Measurements from ENCODE around the gene HMGCLL1.

GRCh38 chr6:55562318-55562717 lies 16.7 kb downstream of the HMGCLL1 start:
- TF ChIP-seq CTCF (IDR thresholded peaks at IDR 0.05; ENCODE audit: insufficient read depth, low read length) = no peak
- TF ChIP-seq, protein P1, sequence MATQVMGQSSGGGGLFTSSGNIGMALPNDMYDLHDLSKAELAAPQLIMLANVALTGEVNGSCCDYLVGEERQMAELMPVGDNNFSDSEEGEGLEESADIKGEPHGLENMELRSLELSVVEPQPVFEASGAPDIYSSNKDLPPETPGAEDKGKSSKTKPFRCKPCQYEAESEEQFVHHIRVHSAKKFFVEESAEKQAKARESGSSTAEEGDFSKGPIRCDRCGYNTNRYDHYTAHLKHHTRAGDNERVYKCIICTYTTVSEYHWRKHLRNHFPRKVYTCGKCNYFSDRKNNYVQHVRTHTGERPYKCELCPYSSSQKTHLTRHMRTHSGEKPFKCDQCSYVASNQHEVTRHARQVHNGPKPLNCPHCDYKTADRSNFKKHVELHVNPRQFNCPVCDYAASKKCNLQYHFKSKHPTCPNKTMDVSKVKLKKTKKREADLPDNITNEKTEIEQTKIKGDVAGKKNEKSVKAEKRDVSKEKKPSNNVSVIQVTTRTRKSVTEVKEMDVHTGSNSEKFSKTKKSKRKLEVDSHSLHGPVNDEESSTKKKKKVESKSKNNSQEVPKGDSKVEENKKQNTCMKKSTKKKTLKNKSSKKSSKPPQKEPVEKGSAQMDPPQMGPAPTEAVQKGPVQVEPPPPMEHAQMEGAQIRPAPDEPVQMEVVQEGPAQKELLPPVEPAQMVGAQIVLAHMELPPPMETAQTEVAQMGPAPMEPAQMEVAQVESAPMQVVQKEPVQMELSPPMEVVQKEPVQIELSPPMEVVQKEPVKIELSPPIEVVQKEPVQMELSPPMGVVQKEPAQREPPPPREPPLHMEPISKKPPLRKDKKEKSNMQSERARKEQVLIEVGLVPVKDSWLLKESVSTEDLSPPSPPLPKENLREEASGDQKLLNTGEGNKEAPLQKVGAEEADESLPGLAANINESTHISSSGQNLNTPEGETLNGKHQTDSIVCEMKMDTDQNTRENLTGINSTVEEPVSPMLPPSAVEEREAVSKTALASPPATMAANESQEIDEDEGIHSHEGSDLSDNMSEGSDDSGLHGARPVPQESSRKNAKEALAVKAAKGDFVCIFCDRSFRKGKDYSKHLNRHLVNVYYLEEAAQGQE (IDR thresholded peaks at IDR 0.05; ENCODE audit: insufficient replicate concordance, low read depth) = no peak
- no peak for TF ChIP-seq SPI1 (IDR thresholded peaks at IDR 0.05; ENCODE audit: borderline replicate concordance, low read depth)
- TF ChIP-seq POLR2AphosphoS5 (IDR thresholded peaks at IDR 0.05; ENCODE audit: low read depth) = no peak

Data from HL-60 (cell line).